Measurements from ENCODE around the gene NBPF3.

GRCh38 chr1:21507511-21508270 lies 67.8 kb downstream of the NBPF3 start:
- TF ChIP-seq GATA2 (IDR thresholded peaks at IDR 0.05; ENCODE audit: low read depth, low read length) (no peak), GATA3 (IDR thresholded peaks at IDR 0.05; ENCODE audit: low read depth, low read length) (no peak)
